ENCODE data around the gene BRD9. TPM values are rescaled to one million over a fixed set of nuclear protein-coding genes. Genes with fewer than 3 reads are reported as not detected.

BRD9 gene
- total RNA-seq, 1 donor from 2014 or later: 53.0 TPM

DNA sequence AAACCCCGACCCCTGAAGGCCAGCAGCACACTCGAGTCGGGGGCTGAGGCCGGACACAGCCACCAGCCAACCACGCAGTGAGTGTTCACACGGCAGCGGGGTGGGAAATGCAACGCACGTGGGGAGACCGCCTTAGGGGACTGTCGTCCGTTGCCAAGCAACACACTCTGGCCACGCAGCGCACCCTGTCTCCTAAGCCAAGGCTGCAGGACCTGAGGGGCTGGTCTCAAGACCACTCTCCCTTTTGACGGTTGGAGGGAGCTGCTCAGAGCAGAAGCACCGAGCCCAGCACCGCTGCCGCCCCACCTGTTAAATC is 7.5 kb downstream of the BRD9 start:
- TF ChIP-seq, protein P1, sequence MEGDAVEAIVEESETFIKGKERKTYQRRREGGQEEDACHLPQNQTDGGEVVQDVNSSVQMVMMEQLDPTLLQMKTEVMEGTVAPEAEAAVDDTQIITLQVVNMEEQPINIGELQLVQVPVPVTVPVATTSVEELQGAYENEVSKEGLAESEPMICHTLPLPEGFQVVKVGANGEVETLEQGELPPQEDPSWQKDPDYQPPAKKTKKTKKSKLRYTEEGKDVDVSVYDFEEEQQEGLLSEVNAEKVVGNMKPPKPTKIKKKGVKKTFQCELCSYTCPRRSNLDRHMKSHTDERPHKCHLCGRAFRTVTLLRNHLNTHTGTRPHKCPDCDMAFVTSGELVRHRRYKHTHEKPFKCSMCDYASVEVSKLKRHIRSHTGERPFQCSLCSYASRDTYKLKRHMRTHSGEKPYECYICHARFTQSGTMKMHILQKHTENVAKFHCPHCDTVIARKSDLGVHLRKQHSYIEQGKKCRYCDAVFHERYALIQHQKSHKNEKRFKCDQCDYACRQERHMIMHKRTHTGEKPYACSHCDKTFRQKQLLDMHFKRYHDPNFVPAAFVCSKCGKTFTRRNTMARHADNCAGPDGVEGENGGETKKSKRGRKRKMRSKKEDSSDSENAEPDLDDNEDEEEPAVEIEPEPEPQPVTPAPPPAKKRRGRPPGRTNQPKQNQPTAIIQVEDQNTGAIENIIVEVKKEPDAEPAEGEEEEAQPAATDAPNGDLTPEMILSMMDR (IDR thresholded peaks at IDR 0.05; ENCODE audit: unreplicated experiment): no peak
- Mint-ChIP-seq H3K27me3 (ENCODE audit: unreplicated experiment) (peaks cover 11% of the 10 kb centered on the region), H3K4me1 (ENCODE audit: unreplicated experiment) (peaks cover 10% of the 10 kb centered on the region), H3K9me3 (ENCODE audit: unreplicated experiment) (no peaks in the 10 kb centered on the region), H3K36me3 (ENCODE audit: low read depth, unreplicated experiment) (peaks cover 71% of the 10 kb centered on the region), H3K27ac (ENCODE audit: unreplicated experiment) (no peak overlapping the region), H3K4me3 (ENCODE audit: unreplicated experiment) (no peak overlapping the region)
- no peak for DNase-seq (ENCODE audit: low spot score)

DNA sequence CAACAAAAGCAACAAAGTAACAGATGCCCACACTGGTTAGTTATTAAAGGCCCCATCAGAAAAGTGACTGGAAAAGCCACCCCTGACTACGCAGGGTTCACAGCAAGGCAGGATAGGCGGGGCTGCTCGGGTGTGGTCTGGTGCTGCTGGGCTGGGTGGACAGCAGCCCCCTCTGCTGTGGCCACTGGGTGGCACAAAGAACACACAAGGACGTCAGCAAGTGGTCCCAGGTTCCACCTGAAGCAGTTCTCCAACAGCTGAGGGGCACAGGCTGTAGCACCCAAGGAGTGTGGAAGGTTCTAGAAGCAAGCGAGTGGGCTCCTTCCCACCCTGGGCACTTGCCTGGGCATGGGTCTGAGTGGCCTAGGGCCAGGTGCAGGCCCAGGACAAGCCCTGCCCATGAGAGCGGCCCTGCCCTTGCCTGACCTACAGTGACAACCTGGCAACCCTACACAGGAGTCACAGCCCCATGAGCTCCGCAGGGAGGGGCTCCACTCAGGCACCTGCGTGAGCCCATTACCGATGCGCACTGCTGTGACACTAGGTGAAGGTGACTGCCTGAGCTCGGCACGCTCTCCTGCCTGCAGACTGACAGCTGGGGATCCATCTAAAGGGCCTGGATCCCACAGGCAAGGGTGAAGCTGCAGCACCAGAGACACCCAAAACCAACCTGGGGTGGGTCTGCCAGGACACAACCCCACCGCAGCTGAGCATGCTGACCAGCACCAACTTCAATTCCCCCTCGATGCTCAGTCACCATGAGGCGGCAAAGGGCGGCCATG is 8.1 kb downstream of the BRD9 start:
- peaks cover 10% of the 10 kb centered on the region for H3K4me1 Mint-ChIP-seq (ENCODE audit: unreplicated experiment)
- H3K4me3 Mint-ChIP-seq (ENCODE audit: unreplicated experiment): no peak overlapping the region
- H3K9me3 Mint-ChIP-seq (ENCODE audit: unreplicated experiment): no peaks in the 10 kb centered on the region
- peaks cover 11% of the 10 kb centered on the region for H3K27me3 Mint-ChIP-seq (ENCODE audit: unreplicated experiment)
- DNase-seq (ENCODE audit: low spot score): no peak
- TF ChIP-seq, protein P1 (IDR thresholded peaks at IDR 0.05; ENCODE audit: unreplicated experiment): no peak
- peaks cover 71% of the 10 kb centered on the region for H3K36me3 Mint-ChIP-seq (ENCODE audit: low read depth, unreplicated experiment)
- H3K27ac Mint-ChIP-seq (ENCODE audit: unreplicated experiment): no peak overlapping the region

DNA sequence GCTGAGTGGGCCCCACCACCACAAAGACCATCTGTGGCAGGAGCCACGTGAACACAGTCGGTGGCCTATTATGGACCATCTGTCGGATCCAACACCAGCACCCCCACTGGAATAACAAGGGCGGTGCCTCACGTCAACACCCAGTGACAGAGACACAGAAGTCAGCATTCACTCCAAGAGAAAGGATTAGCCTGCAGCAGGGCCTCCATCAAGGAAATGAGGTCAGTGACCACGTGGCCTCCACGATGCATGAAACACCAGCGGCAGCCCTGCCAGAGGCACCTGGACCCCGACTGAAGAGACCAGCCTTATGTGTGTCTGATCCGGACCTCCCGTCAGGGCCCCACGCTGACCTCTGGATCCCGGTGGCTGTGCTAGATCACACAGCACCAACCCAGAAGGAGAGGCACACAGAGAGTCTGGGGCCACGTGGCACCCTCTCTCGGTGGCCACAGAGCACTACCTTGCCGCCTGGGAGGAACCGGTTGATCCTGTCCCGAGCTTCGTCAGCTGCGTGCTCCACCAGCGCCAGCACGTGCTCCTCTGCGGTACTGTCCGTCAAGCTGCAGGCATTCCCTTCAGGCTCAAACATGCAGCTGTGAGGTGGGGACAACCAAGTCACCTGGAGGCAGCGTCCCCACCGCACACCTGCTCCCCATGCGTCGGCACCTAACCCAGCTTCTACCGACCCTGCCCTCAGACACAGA is 9.0 kb downstream of the BRD9 start:
- TF ChIP-seq, protein P1 (IDR thresholded peaks at IDR 0.05; ENCODE audit: unreplicated experiment): no peak
- Mint-ChIP-seq H3K27ac (ENCODE audit: unreplicated experiment) (no peak overlapping the region), H3K36me3 (ENCODE audit: low read depth, unreplicated experiment) (peaks cover 69% of the 10 kb centered on the region), H3K4me3 (ENCODE audit: unreplicated experiment) (peak overlapping the region; percentile 69), H3K27me3 (ENCODE audit: unreplicated experiment) (peaks cover 11% of the 10 kb centered on the region), H3K9me3 (ENCODE audit: unreplicated experiment) (no peaks in the 10 kb centered on the region), H3K4me1 (ENCODE audit: unreplicated experiment) (peaks cover 10% of the 10 kb centered on the region)
- DNase-seq (ENCODE audit: low spot score): no peak

DNA sequence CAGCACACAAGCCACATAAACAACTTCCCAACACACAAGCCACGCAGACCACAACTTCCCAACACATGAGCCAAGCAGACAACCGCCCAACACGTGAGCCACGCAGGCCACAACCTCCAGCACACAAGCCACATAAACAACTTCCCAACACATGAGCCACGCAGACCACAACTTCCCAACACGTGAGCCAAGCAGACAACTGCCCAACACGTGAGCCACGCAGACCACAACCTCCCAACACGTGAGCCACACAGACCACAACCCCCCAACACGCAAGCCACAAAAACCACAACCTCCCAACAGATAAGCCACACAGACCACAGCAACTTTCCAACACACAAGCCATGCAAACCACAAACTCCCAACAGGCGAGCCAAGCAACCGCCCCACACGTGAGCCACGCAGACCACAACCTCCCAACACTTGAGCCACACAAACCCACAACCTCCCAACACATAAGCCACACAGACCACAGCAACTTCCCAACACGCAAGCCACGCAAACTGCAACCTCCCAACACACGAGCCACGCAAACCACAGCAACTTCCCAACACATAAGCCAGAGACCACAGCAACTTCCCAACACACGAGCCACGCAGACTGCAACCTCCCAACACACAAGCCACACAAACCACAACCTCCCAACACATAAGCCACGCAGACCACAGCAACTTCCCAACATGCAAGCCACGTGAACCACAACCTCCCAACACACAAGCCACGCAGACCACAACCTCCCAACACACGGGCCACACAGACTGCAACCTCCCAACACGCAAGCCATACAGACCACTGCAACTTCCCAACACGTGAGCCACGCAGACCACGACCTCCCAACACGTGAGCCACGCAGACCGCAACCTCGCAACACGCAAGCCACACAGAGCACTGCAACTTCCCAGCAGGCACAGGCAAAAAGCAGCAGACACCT is 10.1 kb downstream of the BRD9 start:
- H3K4me3 Mint-ChIP-seq (ENCODE audit: unreplicated experiment): peak overlapping the region; percentile 56
- no peak overlapping the region for H3K27ac Mint-ChIP-seq (ENCODE audit: unreplicated experiment)
- no peaks in the 10 kb centered on the region for H3K9me3 Mint-ChIP-seq (ENCODE audit: unreplicated experiment)
- peaks cover 11% of the 10 kb centered on the region for H3K27me3 Mint-ChIP-seq (ENCODE audit: unreplicated experiment)
- DNase-seq (ENCODE audit: low spot score): no peak
- H3K36me3 Mint-ChIP-seq (ENCODE audit: low read depth, unreplicated experiment): peaks cover 65% of the 10 kb centered on the region
- H3K4me1 Mint-ChIP-seq (ENCODE audit: unreplicated experiment): peaks cover 5% of the 10 kb centered on the region
- TF ChIP-seq, protein P1 (IDR thresholded peaks at IDR 0.05; ENCODE audit: unreplicated experiment): no peak
